Mammary epithelial cell (primary cell): ENCODE data around the gene NOXA1.

Source experiments
- EZH2 ChIP-seq: IDR thresholded peaks from 2 replicates; pipeline ENCODE4 v1.6.1; 2012; ENCODE audit warnings: low read length, inconsistent platforms, borderline replicate concordance
- TF ChIP-seq, protein P1 (sequence below), 2 donors: IDR thresholded peaks in 1 of 2; conservative IDR thresholded peaks in 1 of 2; 2 replicates each; pipeline ENCODE4 v1.5.1; 2011 to 2012; ENCODE audit warnings: inconsistent platforms in 2 of 2, low read length in 2 of 2, mild to moderate bottlenecking in 2 of 2, control low read depth in 1 of 2, low read depth in 1 of 2; ENCODE audit not compliant: insufficient read depth in 1 of 2; ENCODE audit errors: extremely low read depth in 1 of 2

DNA sequence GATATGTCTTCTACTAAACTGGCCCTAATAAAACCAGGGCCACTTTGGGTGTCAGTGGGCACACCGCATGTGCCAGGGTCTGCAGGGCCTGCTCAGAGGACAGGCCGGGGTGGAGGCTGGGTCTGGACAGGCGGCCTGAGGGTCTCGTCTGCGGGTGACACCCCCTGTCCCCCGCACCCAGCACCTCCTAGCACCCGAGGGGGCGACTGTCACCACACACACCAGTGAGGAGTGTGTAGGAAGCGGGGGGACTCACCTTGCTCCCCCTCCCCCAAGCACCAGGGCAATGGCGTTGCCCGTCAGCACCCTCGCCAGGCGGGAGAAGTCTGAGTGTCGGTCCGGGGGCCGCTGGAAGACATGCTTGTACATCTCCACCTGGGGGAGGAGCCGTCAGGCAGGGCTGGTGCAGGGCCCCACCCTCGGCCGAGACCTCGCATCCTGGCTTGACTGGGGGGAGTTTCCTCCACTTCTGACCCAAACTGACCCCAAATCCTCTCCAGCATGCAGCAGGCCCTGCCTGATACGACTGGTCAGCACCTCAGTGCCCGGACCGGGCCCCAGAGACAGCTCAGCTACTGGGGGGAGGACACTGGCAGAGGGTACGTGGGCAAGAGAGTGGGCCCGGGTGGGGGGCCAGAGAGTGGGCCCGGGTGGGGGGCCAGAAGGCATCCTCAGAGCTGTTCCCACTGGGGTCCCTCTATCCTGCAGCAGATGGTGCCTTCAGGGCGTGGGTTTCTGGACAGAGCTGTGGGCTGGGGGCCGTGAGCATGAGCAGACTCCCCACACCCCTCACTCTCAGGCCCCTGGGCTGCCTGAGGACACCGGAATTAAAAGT is 54.8 kb downstream of the NOXA1 start:
- TF ChIP-seq, protein P1, sequence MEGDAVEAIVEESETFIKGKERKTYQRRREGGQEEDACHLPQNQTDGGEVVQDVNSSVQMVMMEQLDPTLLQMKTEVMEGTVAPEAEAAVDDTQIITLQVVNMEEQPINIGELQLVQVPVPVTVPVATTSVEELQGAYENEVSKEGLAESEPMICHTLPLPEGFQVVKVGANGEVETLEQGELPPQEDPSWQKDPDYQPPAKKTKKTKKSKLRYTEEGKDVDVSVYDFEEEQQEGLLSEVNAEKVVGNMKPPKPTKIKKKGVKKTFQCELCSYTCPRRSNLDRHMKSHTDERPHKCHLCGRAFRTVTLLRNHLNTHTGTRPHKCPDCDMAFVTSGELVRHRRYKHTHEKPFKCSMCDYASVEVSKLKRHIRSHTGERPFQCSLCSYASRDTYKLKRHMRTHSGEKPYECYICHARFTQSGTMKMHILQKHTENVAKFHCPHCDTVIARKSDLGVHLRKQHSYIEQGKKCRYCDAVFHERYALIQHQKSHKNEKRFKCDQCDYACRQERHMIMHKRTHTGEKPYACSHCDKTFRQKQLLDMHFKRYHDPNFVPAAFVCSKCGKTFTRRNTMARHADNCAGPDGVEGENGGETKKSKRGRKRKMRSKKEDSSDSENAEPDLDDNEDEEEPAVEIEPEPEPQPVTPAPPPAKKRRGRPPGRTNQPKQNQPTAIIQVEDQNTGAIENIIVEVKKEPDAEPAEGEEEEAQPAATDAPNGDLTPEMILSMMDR (conservative IDR thresholded peaks at IDR 0.05 in 1 of 2, IDR thresholded peaks at IDR 0.05 in 1 of 2; ENCODE audit: extremely low read depth in 1 of 2, insufficient read depth in 1 of 2, low read depth in 1 of 2, low read length in 2 of 2), result no peak
- no peak for TF ChIP-seq EZH2
